Activated CD8-positive, alpha-beta memory T cell treated with anti-CD3 and anti-CD28 coated beads, Interleukin-2, amount 50 U/mL, for 48 hours (primary cell): ENCODE measurements around the gene PRKAR1A.
"Not testable (repeated sequence)": the region's sequence is repeated elsewhere in the genome, so short reads cannot be mapped to it uniquely, and the experiment has no call there.

Experiments used
- DNase-seq: peaks from one replicate; pipeline ENCODE4 v3.0.0-alpha.2; 2020

The PRKAR1A gene

GRCh38 chr17:68512247-68512959 lies at the start of gene PRKAR1A:
Gene PRKAR1A (plus strand): TSS chr17:68512430. CDS start chr17:68515400, 2,970 bp downstream.
- peak; percentile 93 for DNase-seq

GRCh38 chr17:68463211-68464019 lies 48.8 kb upstream of the PRKAR1A start:
- DNase-seq = no peak

DNA sequence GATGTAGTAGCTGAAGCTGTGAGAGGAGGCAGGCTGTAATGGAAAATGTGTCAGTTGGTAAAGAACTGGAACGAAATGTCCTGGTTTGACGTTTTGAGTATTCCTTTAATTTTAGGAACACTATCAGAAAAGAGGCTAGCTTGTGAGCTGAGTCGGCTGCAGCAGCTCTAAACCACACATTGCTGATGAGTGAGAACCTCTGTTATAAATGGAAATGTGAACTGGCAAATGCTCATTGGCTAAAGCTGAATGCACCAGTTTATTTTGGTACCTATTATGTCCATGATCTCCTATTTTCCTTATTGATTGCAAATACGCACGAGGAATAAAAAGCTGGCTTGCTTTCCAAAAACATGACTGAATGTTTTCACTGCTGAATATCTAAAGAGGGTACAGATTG lies 43.9 kb upstream of the PRKAR1A start:
- no peak for DNase-seq

DNA sequence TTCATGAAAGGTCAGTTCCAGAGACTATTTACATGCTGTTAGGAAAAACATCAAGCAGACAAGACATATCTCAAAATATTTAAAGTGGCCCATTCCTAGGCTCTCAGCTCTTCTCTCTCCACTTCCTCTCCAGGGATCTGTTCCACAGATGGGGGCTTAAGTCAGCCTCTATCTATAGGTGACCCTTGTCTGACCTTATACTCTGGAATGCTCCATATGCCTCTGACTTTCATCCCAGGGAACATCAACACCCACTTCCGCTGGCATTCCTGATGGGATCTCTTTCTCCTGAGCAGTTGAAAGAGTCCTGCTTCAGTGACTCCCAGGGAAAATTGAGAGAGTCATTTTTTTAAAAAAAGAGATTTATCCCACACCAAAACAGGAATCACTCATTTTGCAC lies 43.4 kb upstream of the PRKAR1A start:
- no peak for DNase-seq

- no peak for DNase-seq
These were observed 41.3 kb upstream of the PRKAR1A start for GRCh38 chr17:68470961-68471360.

GRCh38 chr17:68480885-68481284 lies 31.3 kb upstream of the PRKAR1A start:
- no peak for DNase-seq

- no peak for DNase-seq
These were observed 29.6 kb upstream of the PRKAR1A start for GRCh38 chr17:68482576-68483041.

DNA sequence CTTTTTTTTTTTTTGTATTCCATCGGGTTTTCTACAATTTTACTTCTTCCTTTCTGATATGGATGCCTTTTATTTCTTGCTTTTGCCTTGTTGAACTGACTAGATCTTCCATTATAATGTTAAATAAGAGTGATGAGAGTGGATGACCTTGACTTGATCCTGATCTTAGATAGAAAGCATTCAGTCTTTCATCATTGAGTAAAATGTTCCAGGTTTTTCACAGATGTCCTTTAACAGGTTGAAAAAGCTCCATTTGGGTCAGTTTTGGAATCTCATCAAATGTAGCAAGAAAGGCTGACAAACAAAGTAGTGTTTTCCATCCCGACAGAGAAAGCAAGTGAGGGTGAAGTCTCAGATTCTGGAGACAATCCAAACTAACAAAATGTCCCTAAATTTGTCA lies 27.8 kb upstream of the PRKAR1A start:
- no peak for DNase-seq

GRCh38 chr17:68489919-68490318 lies 22.3 kb upstream of the PRKAR1A start:
- no peak for DNase-seq

GRCh38 chr17:68491381-68492231 lies 20.6 kb upstream of the PRKAR1A start:
- DNase-seq = no peak

GRCh38 chr17:68492394-68493054 lies 19.7 kb upstream of the PRKAR1A start:
- not testable (repeated sequence) for DNase-seq

- DNase-seq = no peak
These were observed 17.1 kb upstream of the PRKAR1A start for GRCh38 chr17:68495081-68495480.

GRCh38 chr17:68497885-68498319 lies 14.3 kb upstream of the PRKAR1A start:
- no peak for DNase-seq

- DNase-seq = no peak
These were observed 13.5 kb upstream of the PRKAR1A start for GRCh38 chr17:68498479-68499326.

DNA sequence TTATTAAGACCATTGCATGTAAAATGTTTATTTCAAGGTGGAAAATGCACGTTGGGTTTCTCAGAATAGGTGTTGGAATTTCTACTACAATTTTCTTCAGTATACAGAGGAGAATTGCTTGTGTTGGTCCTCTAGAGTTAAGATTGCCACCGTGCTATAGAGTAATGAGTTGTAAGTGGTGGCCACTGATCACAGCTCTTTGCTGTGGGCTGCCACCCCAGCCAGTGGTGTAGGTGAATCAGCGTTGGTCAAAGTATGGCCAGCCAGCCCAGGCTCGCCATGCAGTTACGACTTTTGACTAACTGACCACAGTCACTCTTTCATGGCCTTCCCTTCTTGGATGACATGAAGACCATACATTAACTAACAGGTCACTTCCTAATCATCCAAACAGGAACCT lies 12.6 kb upstream of the PRKAR1A start:
- no peak for DNase-seq

DNA sequence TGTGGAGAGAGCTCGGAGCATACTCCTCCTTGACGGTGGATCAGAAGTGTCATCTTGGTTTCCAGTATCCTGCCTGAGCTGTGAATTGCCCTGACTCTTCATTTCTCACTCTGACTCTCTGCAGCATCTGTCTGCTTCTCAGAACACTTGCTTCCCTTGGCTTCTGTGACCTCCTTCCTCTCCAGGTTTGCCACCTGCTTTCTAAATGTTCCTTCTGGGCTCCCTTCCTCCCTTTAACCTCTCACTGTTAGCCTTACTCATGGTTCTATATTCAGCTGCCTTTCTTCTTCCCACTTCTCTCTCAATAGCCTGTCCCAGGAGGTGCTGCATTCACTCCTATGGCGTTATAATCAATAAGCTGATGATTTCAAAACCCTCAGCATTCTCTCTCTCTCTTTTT lies 11.2 kb upstream of the PRKAR1A start:
- DNase-seq = no peak

GRCh38 chr17:68505951-68506350 lies 6.3 kb upstream of the PRKAR1A start:
- DNase-seq = no peak

GRCh38 chr17:68507576-68507975 lies 4.7 kb upstream of the PRKAR1A start:
- no peak for DNase-seq

DNA sequence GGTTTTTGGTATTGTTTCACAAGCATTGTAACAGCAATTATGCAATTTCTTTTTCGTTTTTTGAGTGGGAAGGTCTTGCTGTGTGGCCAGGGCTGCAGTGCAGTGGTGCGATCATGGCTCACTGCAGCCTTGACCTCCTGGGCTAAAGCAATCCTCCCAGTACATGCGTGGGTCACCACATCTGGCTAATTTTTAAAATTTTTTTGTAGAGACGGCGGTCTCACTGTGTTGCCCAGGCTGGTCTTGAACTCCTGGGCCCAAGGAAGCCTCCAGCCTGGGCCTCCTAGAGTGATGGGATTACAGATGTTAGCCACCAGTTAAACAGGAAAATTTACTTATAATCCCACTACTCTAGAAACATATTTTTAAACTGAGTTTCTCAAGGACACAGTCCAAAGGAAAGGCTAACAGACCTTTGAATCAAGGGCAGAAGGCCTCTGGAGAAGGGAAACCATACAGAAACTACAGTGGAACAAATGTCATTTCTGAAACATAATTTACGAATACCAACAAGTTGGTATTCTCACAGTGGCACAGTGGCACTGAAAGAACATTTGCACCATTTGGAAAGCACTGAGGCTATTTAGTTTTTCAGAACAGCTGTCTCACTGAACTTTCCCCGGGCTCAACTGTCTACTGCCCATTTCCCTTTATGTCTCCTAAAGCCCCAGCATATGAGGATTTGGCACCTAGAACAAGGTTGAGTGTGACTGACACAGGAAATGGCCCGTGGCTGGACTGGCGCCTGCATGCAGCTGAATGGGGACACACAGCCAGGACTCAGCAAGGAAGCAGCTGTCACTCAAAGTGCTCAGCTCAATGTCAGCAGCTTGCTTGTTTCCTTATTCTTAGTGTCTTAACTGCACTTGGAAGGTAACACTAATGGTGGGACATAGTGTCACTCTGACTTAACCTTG lies 2.8 kb upstream of the PRKAR1A start:
- no peak for DNase-seq

DNA sequence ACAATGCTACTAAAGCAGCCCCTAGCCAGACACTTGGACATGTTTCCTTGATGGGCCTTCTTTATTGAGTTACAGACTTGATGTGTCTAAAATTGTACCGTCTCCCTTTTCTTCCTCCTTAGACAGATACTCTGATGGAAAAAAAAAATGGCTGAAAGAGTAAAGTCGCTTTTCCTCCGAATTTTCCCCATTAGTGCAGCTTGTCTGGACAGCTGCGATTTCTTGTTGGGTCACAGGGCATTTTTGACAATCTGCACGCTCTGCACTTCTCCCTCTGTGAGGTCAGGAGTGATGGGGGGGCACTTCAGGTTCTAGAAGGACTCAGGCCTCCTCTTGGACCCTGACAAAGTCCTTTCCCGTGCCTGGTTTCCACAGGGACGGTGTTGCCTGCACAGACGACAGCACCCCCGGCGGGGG lies 968 bp upstream of the PRKAR1A start:
- DNase-seq = no peak
